Panc1 (cell line): ENCODE data around the gene ANO2.

Experiments used
- POLR2AphosphoS5 ChIP-seq: IDR thresholded peaks from 2 replicates; pipeline ENCODE4 v1.6.1; 2012; ENCODE audit warnings: mild to moderate bottlenecking, low read depth, low read length, moderate library complexity
- SIN3A ChIP-seq: IDR thresholded peaks from 2 replicates; pipeline ENCODE4 v1.6.1; 2012; ENCODE audit warnings: low read depth, mild to moderate bottlenecking, low read length, moderate library complexity, borderline replicate concordance; ENCODE audit not compliant: insufficient read depth
- TCF7L2 ChIP-seq: IDR thresholded peaks from 2 replicates; pipeline ENCODE4 v1.6.1; 2011; ENCODE audit warnings: mild to moderate bottlenecking, low read depth, low read length, inconsistent platforms
- TF ChIP-seq, protein P1 (sequence below): fragments of 450-650 bp; IDR thresholded peaks from 2 replicates; pipeline ENCODE4 v1.5.1; 2017; ENCODE audit warnings: mild to moderate bottlenecking
- TF ChIP-seq, protein P2 (sequence below), 2 experiments: IDR thresholded peaks; 2 replicates each; pipeline ENCODE4 v1.6.1; 2011 to 2012; ENCODE audit warnings: low read depth in 2 of 2, control low read depth in 1 of 2, low read length in 1 of 2, mild to moderate bottlenecking in 1 of 2, moderate library complexity in 1 of 2; ENCODE audit not compliant: insufficient read depth in 1 of 2

- no peak for TF ChIP-seq POLR2AphosphoS5
- TF ChIP-seq, protein P1, sequence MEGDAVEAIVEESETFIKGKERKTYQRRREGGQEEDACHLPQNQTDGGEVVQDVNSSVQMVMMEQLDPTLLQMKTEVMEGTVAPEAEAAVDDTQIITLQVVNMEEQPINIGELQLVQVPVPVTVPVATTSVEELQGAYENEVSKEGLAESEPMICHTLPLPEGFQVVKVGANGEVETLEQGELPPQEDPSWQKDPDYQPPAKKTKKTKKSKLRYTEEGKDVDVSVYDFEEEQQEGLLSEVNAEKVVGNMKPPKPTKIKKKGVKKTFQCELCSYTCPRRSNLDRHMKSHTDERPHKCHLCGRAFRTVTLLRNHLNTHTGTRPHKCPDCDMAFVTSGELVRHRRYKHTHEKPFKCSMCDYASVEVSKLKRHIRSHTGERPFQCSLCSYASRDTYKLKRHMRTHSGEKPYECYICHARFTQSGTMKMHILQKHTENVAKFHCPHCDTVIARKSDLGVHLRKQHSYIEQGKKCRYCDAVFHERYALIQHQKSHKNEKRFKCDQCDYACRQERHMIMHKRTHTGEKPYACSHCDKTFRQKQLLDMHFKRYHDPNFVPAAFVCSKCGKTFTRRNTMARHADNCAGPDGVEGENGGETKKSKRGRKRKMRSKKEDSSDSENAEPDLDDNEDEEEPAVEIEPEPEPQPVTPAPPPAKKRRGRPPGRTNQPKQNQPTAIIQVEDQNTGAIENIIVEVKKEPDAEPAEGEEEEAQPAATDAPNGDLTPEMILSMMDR, result no peak
- TF ChIP-seq, protein P2, sequence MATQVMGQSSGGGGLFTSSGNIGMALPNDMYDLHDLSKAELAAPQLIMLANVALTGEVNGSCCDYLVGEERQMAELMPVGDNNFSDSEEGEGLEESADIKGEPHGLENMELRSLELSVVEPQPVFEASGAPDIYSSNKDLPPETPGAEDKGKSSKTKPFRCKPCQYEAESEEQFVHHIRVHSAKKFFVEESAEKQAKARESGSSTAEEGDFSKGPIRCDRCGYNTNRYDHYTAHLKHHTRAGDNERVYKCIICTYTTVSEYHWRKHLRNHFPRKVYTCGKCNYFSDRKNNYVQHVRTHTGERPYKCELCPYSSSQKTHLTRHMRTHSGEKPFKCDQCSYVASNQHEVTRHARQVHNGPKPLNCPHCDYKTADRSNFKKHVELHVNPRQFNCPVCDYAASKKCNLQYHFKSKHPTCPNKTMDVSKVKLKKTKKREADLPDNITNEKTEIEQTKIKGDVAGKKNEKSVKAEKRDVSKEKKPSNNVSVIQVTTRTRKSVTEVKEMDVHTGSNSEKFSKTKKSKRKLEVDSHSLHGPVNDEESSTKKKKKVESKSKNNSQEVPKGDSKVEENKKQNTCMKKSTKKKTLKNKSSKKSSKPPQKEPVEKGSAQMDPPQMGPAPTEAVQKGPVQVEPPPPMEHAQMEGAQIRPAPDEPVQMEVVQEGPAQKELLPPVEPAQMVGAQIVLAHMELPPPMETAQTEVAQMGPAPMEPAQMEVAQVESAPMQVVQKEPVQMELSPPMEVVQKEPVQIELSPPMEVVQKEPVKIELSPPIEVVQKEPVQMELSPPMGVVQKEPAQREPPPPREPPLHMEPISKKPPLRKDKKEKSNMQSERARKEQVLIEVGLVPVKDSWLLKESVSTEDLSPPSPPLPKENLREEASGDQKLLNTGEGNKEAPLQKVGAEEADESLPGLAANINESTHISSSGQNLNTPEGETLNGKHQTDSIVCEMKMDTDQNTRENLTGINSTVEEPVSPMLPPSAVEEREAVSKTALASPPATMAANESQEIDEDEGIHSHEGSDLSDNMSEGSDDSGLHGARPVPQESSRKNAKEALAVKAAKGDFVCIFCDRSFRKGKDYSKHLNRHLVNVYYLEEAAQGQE (IDR thresholded peaks at IDR 0.05; ENCODE audit: insufficient read depth in 1 of 2, low read depth in 2 of 2, low read length in 1 of 2), result no peak
- TF ChIP-seq SIN3A, result no peak
- TF ChIP-seq TCF7L2, result no peak
These were observed 289.9 kb downstream of the ANO2 start for GRCh38 chr12:5655120-5655519.
